HG03457 (cell line): ENCODE results near the gene NAA10.

Experiments
- ATAC-seq: cut with Tn5 transposase; IDR thresholded peaks from one replicate; pipeline ENCODE4 v1.9.1; 2021; ENCODE audit warnings: moderate number of reproducible peaks; ENCODE audit not compliant: unreplicated experiment

The NAA10 gene

DNA sequence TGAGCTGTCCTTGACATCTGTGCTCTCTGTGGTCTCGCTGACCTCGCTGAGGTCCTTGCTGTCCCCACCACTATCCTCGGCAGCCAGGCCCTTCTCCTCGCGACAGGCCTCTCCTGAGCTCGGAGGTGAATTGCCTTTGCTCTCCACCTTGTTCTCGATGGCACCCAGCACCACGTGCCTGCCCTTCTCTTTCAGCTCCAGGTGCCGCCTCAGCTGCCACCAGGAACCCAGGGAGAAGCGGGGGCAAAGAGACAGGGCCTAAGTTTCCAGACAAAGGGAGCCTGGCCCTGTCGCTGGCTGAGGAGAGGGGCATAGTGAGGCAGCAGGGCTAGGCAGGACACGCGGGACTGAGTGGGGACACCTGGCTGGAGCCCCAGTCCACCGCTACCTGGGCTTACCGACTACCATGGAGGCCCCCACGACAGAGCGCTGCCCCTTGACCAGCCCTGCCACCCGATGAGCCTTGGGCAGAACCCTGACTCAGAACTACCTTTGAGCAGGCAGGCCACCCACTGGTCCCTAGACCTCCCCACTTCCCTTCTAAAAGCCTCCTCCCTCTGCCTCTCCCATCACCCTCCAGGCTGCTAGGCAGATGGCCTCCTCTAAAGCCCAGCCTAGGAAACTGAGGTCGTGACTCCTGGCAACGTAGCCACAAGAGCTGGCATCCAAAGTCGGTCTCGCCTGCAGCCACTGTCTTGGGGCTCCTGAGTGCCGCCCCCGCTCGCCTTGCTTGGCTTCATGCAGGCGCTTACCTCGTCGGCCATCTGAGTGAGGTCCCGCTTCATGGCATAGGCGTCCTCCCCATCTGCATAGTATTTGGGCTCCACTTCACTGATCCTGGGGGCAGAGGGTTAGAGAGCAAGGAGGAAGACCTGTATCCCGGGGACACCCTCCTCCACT is 4.6 kb downstream of the NAA10 start:
- ATAC-seq = no peak

GRCh38 chrX:153929576-153929975 is 5.3 kb downstream of the NAA10 start:
- ATAC-seq = no peak

DNA sequence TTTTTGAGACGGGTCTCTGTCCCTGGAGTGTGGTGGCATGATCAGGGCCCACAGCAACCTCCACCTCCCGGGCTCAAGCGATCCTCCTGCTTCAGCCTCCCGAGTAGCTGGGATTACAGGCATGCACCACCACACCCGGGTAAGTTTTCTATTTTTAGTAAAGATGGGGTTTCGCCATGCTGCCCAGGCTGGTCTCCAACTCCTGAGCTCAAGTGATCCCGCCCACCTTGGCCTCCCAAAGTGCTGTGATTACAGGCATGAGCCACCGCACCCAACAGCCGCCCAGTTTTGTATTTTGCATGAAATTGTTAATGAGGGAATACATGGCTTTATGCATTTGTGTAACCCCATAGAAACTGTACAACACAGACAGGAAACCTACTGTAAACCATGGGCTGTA is 6.0 kb downstream of the NAA10 start:
- no peak for ATAC-seq

DNA sequence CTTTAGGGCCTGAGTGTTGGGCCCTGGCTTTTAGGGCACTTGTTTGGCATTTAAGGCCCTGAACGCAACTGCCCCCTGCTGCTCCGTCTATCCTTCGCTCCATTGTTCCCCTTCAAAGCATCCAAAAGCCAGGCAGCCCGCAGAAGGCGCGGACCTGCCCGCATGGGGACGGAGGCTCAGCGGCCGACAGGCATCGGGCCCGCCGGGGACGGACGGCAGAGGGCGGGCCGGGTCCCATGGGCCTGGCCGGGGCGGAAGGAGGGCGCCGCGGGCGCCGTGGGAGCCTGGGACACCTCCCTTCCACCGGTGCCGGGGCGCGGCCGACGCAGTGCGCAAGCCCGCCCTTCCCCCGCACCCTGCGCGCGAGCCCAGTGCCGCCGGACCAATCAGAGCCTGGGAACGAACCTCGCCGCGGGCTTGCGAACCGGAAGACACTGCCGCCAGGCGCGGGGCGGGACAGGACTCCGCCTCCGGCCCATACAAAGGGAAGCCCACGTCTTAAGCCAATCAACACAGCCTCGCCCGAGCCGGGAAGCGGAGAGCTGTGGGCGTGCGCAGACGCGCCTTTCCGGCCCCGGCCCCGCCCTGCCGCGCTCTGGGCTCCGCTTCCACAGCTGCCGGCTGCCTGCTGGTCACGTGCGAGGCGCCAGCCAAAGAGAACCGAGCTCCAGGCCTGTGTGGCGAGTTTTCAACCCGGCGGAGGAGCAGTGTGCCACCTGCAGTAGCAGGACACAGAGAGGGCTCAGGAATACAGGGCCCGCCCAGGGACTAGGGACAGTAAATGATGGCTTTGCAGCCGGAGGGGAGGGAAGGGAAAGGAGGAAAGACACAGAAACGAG is 6.7 kb downstream of the NAA10 start:
- ATAC-seq = peak; percentile 53

DNA sequence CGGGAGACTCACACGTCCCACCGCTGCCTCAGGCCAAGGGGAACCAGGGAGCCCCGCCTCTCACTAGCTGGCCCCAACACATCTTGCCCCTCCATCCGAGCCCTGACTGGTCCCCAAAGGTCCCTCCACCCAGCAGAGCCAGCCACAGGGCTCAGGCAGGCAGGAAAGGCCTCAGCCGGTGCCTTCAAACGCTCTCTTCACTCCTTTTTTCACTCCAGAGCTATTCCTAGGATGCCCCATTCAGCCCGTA is 7.2 kb downstream of the NAA10 start:
- no peak for ATAC-seq

GRCh38 chrX:153926858-153927671 is 7.8 kb downstream of the NAA10 start:
- peak; percentile 30 for ATAC-seq

DNA sequence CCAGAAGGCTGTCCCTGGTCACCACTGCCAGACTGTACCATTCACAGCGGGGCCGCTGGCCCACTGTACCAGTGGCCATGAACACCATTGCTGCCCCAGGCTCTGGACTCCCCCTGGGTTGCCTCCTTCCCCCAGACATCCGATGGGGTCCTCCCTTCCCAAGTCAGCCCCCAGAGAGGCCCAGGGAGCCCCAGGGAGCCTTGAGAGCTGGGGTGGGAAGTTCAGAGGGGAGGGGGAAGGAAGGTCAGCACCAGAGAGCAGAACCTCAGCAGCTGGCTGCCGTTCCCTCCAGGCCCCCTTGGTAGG is 8.3 kb downstream of the NAA10 start:
- no peak for ATAC-seq

DNA sequence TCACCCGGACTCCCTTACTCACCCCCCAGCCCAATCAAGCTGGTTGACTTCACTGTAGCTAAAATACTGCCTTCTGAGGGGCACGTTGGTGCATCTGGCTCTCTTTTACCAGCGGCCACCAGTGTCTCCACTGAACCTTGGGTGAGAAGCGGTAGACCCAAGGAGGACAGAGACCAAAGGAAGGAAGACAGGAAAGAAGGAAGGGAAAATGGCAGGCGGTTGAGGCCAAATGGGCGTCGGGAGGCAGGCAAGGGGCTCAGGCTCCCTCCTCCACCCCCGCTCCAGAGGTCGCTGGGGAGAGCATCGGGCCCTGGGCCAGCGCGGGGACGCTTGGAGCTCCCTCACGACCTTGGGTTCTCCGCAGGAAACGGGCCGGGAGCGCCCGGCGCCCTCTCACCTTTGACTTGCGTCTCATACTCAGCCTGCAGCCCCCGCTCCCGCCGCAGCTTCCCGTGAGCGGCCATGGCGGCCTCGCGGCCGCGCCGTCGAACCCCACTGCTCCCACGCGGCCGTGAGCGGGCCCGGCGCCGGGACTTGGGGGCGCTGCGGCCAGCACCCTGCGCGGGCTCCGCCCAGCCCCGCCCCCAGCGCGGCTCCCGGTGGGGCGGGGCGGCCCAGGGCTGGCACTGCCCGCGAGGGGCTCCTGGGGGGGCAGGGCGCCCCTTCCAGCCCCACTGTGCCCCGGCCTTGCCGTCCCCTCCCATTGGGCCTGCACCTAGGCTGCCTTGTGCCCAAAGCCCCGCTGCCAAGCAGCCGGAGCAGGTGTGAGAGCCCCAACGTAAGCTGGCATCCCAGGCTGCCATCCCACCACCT is 8.9 kb downstream of the NAA10 start, which contains the start of gene ARHGAP4:
ARHGAP4 (minus strand) TSS at position 526 of the 813 bp plus-strand sequence; CDS start at position 464, 62 bp downstream.
- ATAC-seq = no peak

GRCh38 chrX:153925387-153925738 is 9.5 kb downstream of the NAA10 start:
- no peak for ATAC-seq

DNA sequence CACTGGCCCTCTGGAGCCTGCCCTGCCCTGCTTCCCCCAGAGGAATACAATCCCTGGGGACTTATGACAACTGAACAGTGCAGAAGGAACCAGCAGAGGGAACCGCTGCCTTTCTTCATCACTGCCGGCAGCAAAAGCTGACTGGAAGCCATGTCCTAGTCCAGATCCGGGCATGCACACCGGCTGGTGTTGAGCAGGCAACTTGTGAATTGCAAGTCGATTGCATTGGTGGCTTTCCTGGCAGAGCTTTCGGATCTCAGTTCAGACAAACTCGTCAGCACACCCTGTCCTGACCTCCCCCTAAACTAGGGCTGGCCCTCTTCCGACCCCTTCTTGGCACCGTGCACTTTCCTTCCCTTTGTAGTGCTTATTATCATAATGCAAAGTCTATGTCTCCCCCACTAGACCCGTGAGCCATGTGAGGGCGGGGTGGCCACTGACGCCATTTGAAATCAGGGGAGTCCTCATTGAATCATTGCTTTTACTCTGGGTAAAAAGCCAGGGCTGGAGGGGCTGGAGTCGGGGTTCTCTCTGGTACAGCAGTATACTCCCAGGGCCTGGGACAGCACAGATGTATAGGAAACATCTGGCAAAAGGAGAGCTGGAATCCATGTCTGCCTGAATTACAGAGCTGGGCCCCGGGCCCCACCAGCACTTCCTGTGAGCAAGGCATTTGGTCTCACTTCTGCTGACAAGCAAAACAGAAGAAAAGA is 10.5 kb downstream of the NAA10 start:
- ATAC-seq = no peak

GRCh38 chrX:153922932-153923857 is 11.6 kb downstream of the NAA10 start:
- ATAC-seq = no peak

DNA sequence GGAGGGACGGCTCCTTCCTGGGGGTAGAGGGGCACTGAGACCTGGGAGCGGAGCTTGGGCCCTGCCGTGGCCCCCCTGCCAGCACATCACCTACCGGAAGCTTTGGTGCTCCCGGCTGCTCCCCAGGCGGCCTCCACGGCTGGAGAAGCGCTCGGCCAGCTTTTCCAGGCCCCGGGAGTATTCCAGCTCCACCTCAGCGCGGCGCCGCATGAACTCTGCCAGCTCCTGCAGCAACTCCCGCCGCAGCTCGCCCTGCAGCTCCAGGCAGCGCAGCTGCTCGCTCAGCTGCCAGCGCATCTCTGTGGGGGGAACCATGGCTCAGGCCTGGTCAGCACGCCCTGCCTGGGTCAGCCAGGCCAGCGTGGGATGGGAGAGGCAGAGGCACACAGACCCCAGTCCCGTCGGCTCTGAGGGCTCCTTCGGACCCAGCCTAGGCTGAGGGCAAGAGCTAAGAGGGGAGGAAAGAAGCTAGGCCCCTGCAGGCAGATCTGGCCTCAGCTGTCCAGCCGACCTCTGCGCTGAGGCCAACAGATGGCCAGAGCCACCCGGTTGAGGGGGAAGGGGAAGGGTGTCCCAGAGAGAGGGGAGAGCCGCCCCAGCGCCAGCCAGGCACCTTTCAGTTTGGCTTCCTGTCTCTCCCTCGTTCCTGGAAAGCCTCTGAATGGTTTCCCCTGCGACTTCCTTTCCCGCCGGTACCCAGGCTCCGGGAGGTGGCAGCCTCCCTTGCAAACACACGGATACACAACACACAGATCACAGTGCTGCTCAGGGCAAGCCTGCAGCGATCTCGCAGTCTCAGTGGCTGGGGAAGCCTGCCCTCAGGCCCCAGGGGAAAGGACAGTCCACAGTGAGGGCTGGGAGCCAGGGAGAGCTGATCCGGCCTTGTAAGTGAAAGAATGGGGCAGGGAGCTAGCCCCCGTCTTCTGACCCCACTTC is 13.1 kb downstream of the NAA10 start:
- ATAC-seq = no peak

- no peak for ATAC-seq
Observed at GRCh38 chrX:153921070-153921469, 13.8 kb downstream of the NAA10 start.

- no peak for ATAC-seq
Observed at GRCh38 chrX:153920546-153920945, 14.3 kb downstream of the NAA10 start.

DNA sequence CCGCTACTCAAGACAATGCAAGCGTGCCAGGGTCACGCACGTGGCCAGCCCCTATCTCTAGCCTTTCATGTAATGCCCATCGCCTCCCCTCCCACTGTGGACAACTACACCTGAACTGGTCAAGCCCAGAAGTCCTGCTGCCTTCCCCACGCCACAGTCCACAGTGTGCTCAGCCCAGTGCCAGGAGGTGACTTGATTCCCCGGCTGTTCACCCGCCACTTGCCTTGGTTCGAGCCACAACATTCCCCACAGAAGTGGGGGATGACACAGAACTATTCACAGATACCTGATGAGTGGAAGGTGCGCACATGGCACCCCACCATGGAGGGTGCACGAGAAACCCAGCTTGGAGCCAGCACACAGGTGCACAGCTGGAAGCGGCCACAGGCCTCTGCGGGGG is 15.6 kb downstream of the NAA10 start:
- no peak for ATAC-seq

GRCh38 chrX:153917869-153918268 is 17.0 kb downstream of the NAA10 start:
- ATAC-seq = no peak

GRCh38 chrX:153913701-153914100 is 21.1 kb downstream of the NAA10 start:
- ATAC-seq = no peak

DNA sequence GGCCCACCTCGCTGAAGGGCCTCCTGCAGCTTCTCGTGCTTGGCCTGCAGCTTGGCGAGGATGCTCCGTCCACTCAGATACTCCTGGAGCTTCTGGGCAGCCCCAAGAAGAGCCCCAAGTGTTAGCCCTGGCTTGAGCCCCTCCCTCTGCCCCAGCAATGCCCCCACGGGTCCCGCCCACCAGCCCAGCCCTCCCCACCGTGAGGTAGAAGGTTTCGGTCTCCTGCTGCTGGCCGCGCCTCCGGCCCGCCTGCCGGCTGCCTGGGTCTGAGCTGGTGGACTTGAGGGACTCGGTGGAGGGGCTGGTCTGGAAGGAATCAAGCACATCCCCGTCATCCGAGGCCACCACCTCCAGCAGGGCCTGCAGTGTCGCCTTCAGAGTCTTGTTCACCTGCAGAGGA is 21.6 kb downstream of the NAA10 start:
- ATAC-seq = no peak
